ENCODE data around the gene PDSS2. TPM values are rescaled to one million over a fixed set of nuclear protein-coding genes. Genes with fewer than 3 reads are reported as not detected.

Gene PDSS2
- total RNA-seq = 4.0 TPM

GRCh38 chr6:107459283-107460082, at the start of gene PDSS2:
Gene PDSS2 (minus strand): TSS chr6:107459564. CDS start chr6:107459285, 279 bp downstream.
- no peaks in the 10 kb centered on the region for H3K9me3 ChIP-seq (ENCODE audit: low read depth, low read length)
- no peaks in the 10 kb centered on the region for H3K27me3 ChIP-seq (ENCODE audit: insufficient read depth, low read length)
- H3K4me1 ChIP-seq (ENCODE audit: insufficient read depth, low read length) = peaks cover 11% of the 10 kb centered on the region
- peak within 1 kb of the TSS; percentile 85 for H3K4me3 ChIP-seq (ENCODE audit: low read length)

GRCh38 chr6:107506145-107506544, 46.8 kb upstream of the PDSS2 start:
- Histone ChIP-seq H3K9me3 (ENCODE audit: low read depth, low read length) (no peaks in the 10 kb centered on the region), H3K4me3 (ENCODE audit: low read length) (no peak overlapping the region), H3K4me1 (ENCODE audit: insufficient read depth, low read length) (no peaks in the 10 kb centered on the region), H3K27me3 (ENCODE audit: insufficient read depth, low read length) (peaks cover 2% of the 10 kb centered on the region)

GRCh38 chr6:107504270-107505026, 45.1 kb upstream of the PDSS2 start:
- H3K9me3 ChIP-seq (ENCODE audit: low read depth, low read length) = no peaks in the 10 kb centered on the region
- H3K4me3 ChIP-seq (ENCODE audit: low read length) = no peak overlapping the region

GRCh38 chr6:107496892-107497684, 37.7 kb upstream of the PDSS2 start:
- Histone ChIP-seq H3K27me3 (ENCODE audit: insufficient read depth, low read length) (peaks cover 51% of the 10 kb centered on the region), H3K4me1 (ENCODE audit: insufficient read depth, low read length) (no peaks in the 10 kb centered on the region), H3K4me3 (ENCODE audit: low read length) (no peak overlapping the region), H3K9me3 (ENCODE audit: low read depth, low read length) (no peaks in the 10 kb centered on the region)

More at GRCh38 chr6:107504270-107505026, 45.1 kb upstream of the PDSS2 start:
- Histone ChIP-seq H3K27me3 (ENCODE audit: insufficient read depth, low read length) (peaks cover 4% of the 10 kb centered on the region), H3K4me1 (ENCODE audit: insufficient read depth, low read length) (no peaks in the 10 kb centered on the region)

- peaks cover 58% of the 10 kb centered on the region for H3K27me3 ChIP-seq (ENCODE audit: insufficient read depth, low read length)
- H3K9me3 ChIP-seq (ENCODE audit: low read depth, low read length) = no peaks in the 10 kb centered on the region
- no peak overlapping the region for H3K4me3 ChIP-seq (ENCODE audit: low read length)
- H3K4me1 ChIP-seq (ENCODE audit: insufficient read depth, low read length) = peaks cover 5% of the 10 kb centered on the region
Observed at GRCh38 chr6:107495971-107496370, 36.6 kb upstream of the PDSS2 start.

GRCh38 chr6:107495196-107495643, 35.9 kb upstream of the PDSS2 start:
- Histone ChIP-seq H3K27me3 (ENCODE audit: insufficient read depth, low read length) (peaks cover 65% of the 10 kb centered on the region), H3K4me1 (ENCODE audit: insufficient read depth, low read length) (peaks cover 11% of the 10 kb centered on the region), H3K4me3 (ENCODE audit: low read length) (no peak overlapping the region), H3K9me3 (ENCODE audit: low read depth, low read length) (no peaks in the 10 kb centered on the region)

GRCh38 chr6:107493158-107494057, 34.0 kb upstream of the PDSS2 start:
- H3K27me3 ChIP-seq (ENCODE audit: insufficient read depth, low read length) = peaks cover 76% of the 10 kb centered on the region
- peaks cover 23% of the 10 kb centered on the region for H3K4me1 ChIP-seq (ENCODE audit: insufficient read depth, low read length)
- no peaks in the 10 kb centered on the region for H3K9me3 ChIP-seq (ENCODE audit: low read depth, low read length)
- no peak overlapping the region for H3K4me3 ChIP-seq (ENCODE audit: low read length)

- no peak overlapping the region for H3K4me3 ChIP-seq (ENCODE audit: low read length)
- peaks cover 29% of the 10 kb centered on the region for H3K4me1 ChIP-seq (ENCODE audit: insufficient read depth, low read length)
- H3K27me3 ChIP-seq (ENCODE audit: insufficient read depth, low read length) = peaks cover 87% of the 10 kb centered on the region
- H3K9me3 ChIP-seq (ENCODE audit: low read depth, low read length) = no peaks in the 10 kb centered on the region
Observed at GRCh38 chr6:107491760-107492660, 32.6 kb upstream of the PDSS2 start.

- H3K4me1 ChIP-seq (ENCODE audit: insufficient read depth, low read length) = peaks cover 29% of the 10 kb centered on the region
- peak overlapping the region; percentile 40 for H3K4me3 ChIP-seq (ENCODE audit: low read length)
- peaks cover 92% of the 10 kb centered on the region for H3K27me3 ChIP-seq (ENCODE audit: insufficient read depth, low read length)
- no peaks in the 10 kb centered on the region for H3K9me3 ChIP-seq (ENCODE audit: low read depth, low read length)
Observed at GRCh38 chr6:107491138-107491609, 31.8 kb upstream of the PDSS2 start.

GRCh38 chr6:107490566-107491137, 31.3 kb upstream of the PDSS2 start:
- peaks cover 29% of the 10 kb centered on the region for H3K4me1 ChIP-seq (ENCODE audit: insufficient read depth, low read length)
- peaks cover 92% of the 10 kb centered on the region for H3K27me3 ChIP-seq (ENCODE audit: insufficient read depth, low read length)
- H3K4me3 ChIP-seq (ENCODE audit: low read length) = peak overlapping the region; percentile 40
- no peaks in the 10 kb centered on the region for H3K9me3 ChIP-seq (ENCODE audit: low read depth, low read length)

GRCh38 chr6:107489636-107490565, 30.5 kb upstream of the PDSS2 start, which contains the start of gene SOBP:
Gene SOBP (plus strand): TSS chr6:107490117. CDS start chr6:107490617, 500 bp downstream.
- no peaks in the 10 kb centered on the region for H3K9me3 ChIP-seq (ENCODE audit: low read depth, low read length)
- peak within 1 kb of the TSS; percentile 40 for H3K4me3 ChIP-seq (ENCODE audit: low read length)
- H3K27me3 ChIP-seq (ENCODE audit: insufficient read depth, low read length) = peaks cover 91% of the 10 kb centered on the region
- peaks cover 29% of the 10 kb centered on the region for H3K4me1 ChIP-seq (ENCODE audit: insufficient read depth, low read length)

Measured in mononuclear cell (primary cell).